Measurements from ENCODE around the gene HLA-DMA. TPM values are rescaled to one million over a fixed set of nuclear protein-coding genes. Genes with fewer than 3 reads are reported as not detected.

HLA-DMA gene
- total and polyA plus RNA-seq, 4 donors, result 6.2 to 15.1 (median 8.9) TPM

- TF ChIP-seq, protein P1, sequence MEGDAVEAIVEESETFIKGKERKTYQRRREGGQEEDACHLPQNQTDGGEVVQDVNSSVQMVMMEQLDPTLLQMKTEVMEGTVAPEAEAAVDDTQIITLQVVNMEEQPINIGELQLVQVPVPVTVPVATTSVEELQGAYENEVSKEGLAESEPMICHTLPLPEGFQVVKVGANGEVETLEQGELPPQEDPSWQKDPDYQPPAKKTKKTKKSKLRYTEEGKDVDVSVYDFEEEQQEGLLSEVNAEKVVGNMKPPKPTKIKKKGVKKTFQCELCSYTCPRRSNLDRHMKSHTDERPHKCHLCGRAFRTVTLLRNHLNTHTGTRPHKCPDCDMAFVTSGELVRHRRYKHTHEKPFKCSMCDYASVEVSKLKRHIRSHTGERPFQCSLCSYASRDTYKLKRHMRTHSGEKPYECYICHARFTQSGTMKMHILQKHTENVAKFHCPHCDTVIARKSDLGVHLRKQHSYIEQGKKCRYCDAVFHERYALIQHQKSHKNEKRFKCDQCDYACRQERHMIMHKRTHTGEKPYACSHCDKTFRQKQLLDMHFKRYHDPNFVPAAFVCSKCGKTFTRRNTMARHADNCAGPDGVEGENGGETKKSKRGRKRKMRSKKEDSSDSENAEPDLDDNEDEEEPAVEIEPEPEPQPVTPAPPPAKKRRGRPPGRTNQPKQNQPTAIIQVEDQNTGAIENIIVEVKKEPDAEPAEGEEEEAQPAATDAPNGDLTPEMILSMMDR (IDR thresholded peaks at IDR 0.05; ENCODE audit: low read depth, low read length, missing input control), result no peak
- TF ChIP-seq TAF1 (conservative IDR thresholded peaks at IDR 0.05) (no peak), EGR1 (IDR thresholded peaks at IDR 0.05; ENCODE audit: low read depth in 2 of 2) (no peak), SP1 (IDR thresholded peaks at IDR 0.05) (no peak)
Measured at GRCh38 chr6:32982084-32982701, 29.3 kb upstream of the HLA-DMA start (continued).

GRCh38 chr6:32980488-32981038 is 27.7 kb upstream of the HLA-DMA start:
- WGBS, result 72% methylated on average over 11 of the region's 11 CpGs
- no peak for DNase-seq (ENCODE audit: low spot score)
- peaks cover 1 to 42% (median 36%) of the 10 kb centered on the region in 4 donors for H3K4me1 ChIP-seq (ENCODE audit: control insufficient read depth in 4 of 4, insufficient read depth in 4 of 4, low read length in 3 of 4)
- TF ChIP-seq HNF4A (conservative IDR thresholded peaks at IDR 0.05), result no peak
- no peak for TF ChIP-seq TAF1 (conservative IDR thresholded peaks at IDR 0.05)
- no peak for TF ChIP-seq YY1 (IDR thresholded peaks at IDR 0.05)
- H3K4me3 ChIP-seq (ENCODE audit: low read depth in 1 of 3, low read length in 3 of 3), result no peak overlapping the region
- no peaks in the 10 kb centered on the region for H3K9me3 ChIP-seq (ENCODE audit: control insufficient read depth in 4 of 4, low read length in 3 of 4)
- no peaks in the 10 kb centered on the region for H3K27me3 ChIP-seq (ENCODE audit: control insufficient read depth in 4 of 4, insufficient read depth in 4 of 4, low read length in 3 of 4)
- no peak overlapping the region for H3K27ac ChIP-seq (ENCODE audit: low read depth in 1 of 2, low read length in 2 of 2)
- peaks cover 25 to 63% (median 59%) of the 10 kb centered on the region in 4 donors for H3K36me3 ChIP-seq (ENCODE audit: control insufficient read depth in 4 of 4, insufficient read depth in 3 of 4, low read depth in 1 of 4, low read length in 3 of 4)
- no peak overlapping the region for H3K9ac ChIP-seq (ENCODE audit: low read depth in 1 of 2, low read length in 2 of 2)

GRCh38 chr6:32979720-32980487 is 27.0 kb upstream of the HLA-DMA start:
- H3K27ac ChIP-seq (ENCODE audit: low read depth in 1 of 2, low read length in 2 of 2), result no peak overlapping the region
- H3K9ac ChIP-seq (ENCODE audit: low read depth in 1 of 2, low read length in 2 of 2), result no peak overlapping the region
- peaks cover 1 to 49% (median 41%) of the 10 kb centered on the region in 4 donors for H3K4me1 ChIP-seq (ENCODE audit: control insufficient read depth in 4 of 4, insufficient read depth in 4 of 4, low read length in 3 of 4)
- peaks cover 25 to 69% (median 61%) of the 10 kb centered on the region in 4 donors for H3K36me3 ChIP-seq (ENCODE audit: control insufficient read depth in 4 of 4, insufficient read depth in 3 of 4, low read depth in 1 of 4, low read length in 3 of 4)
- H3K27me3 ChIP-seq (ENCODE audit: control insufficient read depth in 4 of 4, insufficient read depth in 4 of 4, low read length in 3 of 4), result no peaks in the 10 kb centered on the region
- TF ChIP-seq ZBTB33 (IDR thresholded peaks at IDR 0.05) (no peak), TAF1 (conservative IDR thresholded peaks at IDR 0.05) (no peak), ATF3 (IDR thresholded peaks at IDR 0.05) (no peak), RAD21 (IDR thresholded peaks at IDR 0.05) (no peak), HNF4A (conservative IDR thresholded peaks at IDR 0.05) (no peak), HNF4G (IDR thresholded peaks at IDR 0.05) (no peak), SP1 (IDR thresholded peaks at IDR 0.05) (no peak), EGR1 (IDR thresholded peaks at IDR 0.05; ENCODE audit: low read depth in 2 of 2) (no peak), GABPA (IDR thresholded peaks at IDR 0.05 in 1 of 2, conservative IDR thresholded peaks at IDR 0.05 in 1 of 2) (no peak), FOXA1 (IDR thresholded peaks at IDR 0.05) (no peak), YY1 (IDR thresholded peaks at IDR 0.05) (no peak)
- TF ChIP-seq, protein P2, sequence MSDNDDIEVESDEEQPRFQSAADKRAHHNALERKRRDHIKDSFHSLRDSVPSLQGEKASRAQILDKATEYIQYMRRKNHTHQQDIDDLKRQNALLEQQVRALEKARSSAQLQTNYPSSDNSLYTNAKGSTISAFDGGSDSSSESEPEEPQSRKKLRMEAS (IDR thresholded peaks at IDR 0.05), result no peak
- TF ChIP-seq, protein P3, sequence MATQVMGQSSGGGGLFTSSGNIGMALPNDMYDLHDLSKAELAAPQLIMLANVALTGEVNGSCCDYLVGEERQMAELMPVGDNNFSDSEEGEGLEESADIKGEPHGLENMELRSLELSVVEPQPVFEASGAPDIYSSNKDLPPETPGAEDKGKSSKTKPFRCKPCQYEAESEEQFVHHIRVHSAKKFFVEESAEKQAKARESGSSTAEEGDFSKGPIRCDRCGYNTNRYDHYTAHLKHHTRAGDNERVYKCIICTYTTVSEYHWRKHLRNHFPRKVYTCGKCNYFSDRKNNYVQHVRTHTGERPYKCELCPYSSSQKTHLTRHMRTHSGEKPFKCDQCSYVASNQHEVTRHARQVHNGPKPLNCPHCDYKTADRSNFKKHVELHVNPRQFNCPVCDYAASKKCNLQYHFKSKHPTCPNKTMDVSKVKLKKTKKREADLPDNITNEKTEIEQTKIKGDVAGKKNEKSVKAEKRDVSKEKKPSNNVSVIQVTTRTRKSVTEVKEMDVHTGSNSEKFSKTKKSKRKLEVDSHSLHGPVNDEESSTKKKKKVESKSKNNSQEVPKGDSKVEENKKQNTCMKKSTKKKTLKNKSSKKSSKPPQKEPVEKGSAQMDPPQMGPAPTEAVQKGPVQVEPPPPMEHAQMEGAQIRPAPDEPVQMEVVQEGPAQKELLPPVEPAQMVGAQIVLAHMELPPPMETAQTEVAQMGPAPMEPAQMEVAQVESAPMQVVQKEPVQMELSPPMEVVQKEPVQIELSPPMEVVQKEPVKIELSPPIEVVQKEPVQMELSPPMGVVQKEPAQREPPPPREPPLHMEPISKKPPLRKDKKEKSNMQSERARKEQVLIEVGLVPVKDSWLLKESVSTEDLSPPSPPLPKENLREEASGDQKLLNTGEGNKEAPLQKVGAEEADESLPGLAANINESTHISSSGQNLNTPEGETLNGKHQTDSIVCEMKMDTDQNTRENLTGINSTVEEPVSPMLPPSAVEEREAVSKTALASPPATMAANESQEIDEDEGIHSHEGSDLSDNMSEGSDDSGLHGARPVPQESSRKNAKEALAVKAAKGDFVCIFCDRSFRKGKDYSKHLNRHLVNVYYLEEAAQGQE (IDR thresholded peaks at IDR 0.05), result no peak
- TF ChIP-seq, protein P1 (IDR thresholded peaks at IDR 0.05; ENCODE audit: low read depth, low read length, missing input control), result no peak
- no peak for DNase-seq (ENCODE audit: low spot score)
- no peak overlapping the region for H3K4me3 ChIP-seq (ENCODE audit: low read depth in 1 of 3, low read length in 3 of 3)
- 91% methylated on average over 12 of the region's 12 CpGs for WGBS
- H3K9me3 ChIP-seq (ENCODE audit: control insufficient read depth in 4 of 4, low read length in 3 of 4), result no peaks in the 10 kb centered on the region

Measured in liver (tissue), 9 donors.